ENCODE results near the gene DOK6. TPM values are rescaled to one million over a fixed set of nuclear protein-coding genes. Genes with fewer than 3 reads are reported as not detected.

DOK6 gene
- total and polyA plus RNA-seq, 10 of the 15 experiments (the other 5 are each of a cell fraction or from before 2014, with no cell fraction given) = 0.01 to 0.09 (median 0.04) TPM; not detected in 4

GRCh38 chr18:69784815-69785214 is 384.1 kb downstream of the DOK6 start (continued):
- TF ChIP-seq PRDM15 (CRISPR knock-in tag; IDR thresholded peaks at IDR 0.05) (no peak), EZH2 (IDR thresholded peaks at IDR 0.05; ENCODE audit: borderline replicate concordance, control insufficient read depth, low read depth, low read length) (no peak), ZBTB33 (IDR thresholded peaks at IDR 0.05) (no peak), FOXK2 (IDR thresholded peaks at IDR 0.05) (no peak), PAX8 (IDR thresholded peaks at IDR 0.05) (no peak), MYC (IDR thresholded peaks at IDR 0.05; ENCODE audit: insufficient read depth, insufficient read length, insufficient replicate concordance, low read length, severe bottlenecking) (no peak), CBX3 (IDR thresholded peaks at IDR 0.05; ENCODE audit: borderline replicate concordance, low read depth) (no peak)

GRCh38 chr18:69785466-69785865 is 384.8 kb downstream of the DOK6 start:
- BruUV-seq (replicated peaks) = no TSS peak
- H3K9me3 ChIP-seq (replicated peaks; ENCODE audit: control insufficient read depth, insufficient read depth, low read length) = no peaks in the 10 kb centered on the region
- RAD21 ChIA-PET (ENCODE audit: unreplicated experiment) = no interaction called here
- TF ChIP-seq CHD4 (IDR thresholded peaks at IDR 0.05) (no peak), ZNF384 (IDR thresholded peaks at IDR 0.05; ENCODE audit: borderline replicate concordance, low read depth, low read length) (no peak), ZNF24 (IDR thresholded peaks at IDR 0.05) (no peak), BHLHE40 (IDR thresholded peaks at IDR 0.05; ENCODE audit: borderline replicate concordance in 1 of 2, low read depth in 2 of 2, low read length in 1 of 2) (no peak)
- POLR2A ChIA-PET = no interaction called here
- ATAC-seq (no peak), DNase-seq (ENCODE audit: low read depth, low spot score) (no peak), FAIRE-seq (no peak)
- no peaks in the 10 kb centered on the region for H3K4me1 ChIP-seq (ENCODE audit: control insufficient read depth, insufficient read depth, low read length)
- no peaks in the 10 kb centered on the region for H3K79me2 ChIP-seq (ENCODE audit: control insufficient read depth, insufficient read depth, low read length)
- H3K9ac ChIP-seq (ENCODE audit: control insufficient read depth, insufficient read depth, low read length) = no peak overlapping the region
- no peaks in the 10 kb centered on the region for H3K36me3 ChIP-seq (ENCODE audit: control insufficient read depth in 2 of 2, insufficient read depth in 2 of 2, low read length in 1 of 2)
- H3K4me2 ChIP-seq (ENCODE audit: control insufficient read depth, insufficient read depth) = no peak overlapping the region
- H3K4me3 ChIP-seq = no peak overlapping the region
- no peak overlapping the region for H3K27ac ChIP-seq (ENCODE audit: control insufficient read depth, insufficient read depth)
- SMC1A ChIA-PET (ENCODE audit: uncharacterized antibody, unreplicated experiment) = no interaction called here
- CTCF ChIA-PET = no interaction called here
- H2AFZ ChIP-seq (ENCODE audit: control insufficient read depth, low read depth, low read length) = no peak overlapping the region
- 42% methylated on average over 3 of the region's 3 CpGs for WGBS (ENCODE audit: insufficient coverage, insufficient replicate concordance, low lambda C conversion rate, missing lambda C conversion rate)
- intact Hi-C loops (cut with micrococcal nuclease; ENCODE audit: unreplicated experiment) = no loop called here
- no peaks in the 10 kb centered on the region for H4K20me1 ChIP-seq (ENCODE audit: control insufficient read depth, insufficient read depth)
- H3K27me3 ChIP-seq (replicated peaks in 1 of 2; ENCODE audit: control insufficient read depth in 2 of 2, insufficient read depth in 2 of 2, low read length in 1 of 2) = no peaks in the 10 kb centered on the region
- in situ Hi-C loops (cut with MboI) = no loop called here
